Stromal cell of bone marrow (primary cell): ENCODE results near the gene TRIM71.
A peak's percentile ranks its signal among the peaks of the same experiment; 100 is the strongest.
"Not testable (repeated sequence)": the region's sequence is repeated elsewhere in the genome, so short reads cannot be mapped to it uniquely, and the experiment has no call there.

Experiments used
- DNase-seq: peaks from one replicate; pipeline ENCODE4 v3.0.0-alpha.2; 2012; ENCODE audit warnings: low read depth

The TRIM71 gene

DNA sequence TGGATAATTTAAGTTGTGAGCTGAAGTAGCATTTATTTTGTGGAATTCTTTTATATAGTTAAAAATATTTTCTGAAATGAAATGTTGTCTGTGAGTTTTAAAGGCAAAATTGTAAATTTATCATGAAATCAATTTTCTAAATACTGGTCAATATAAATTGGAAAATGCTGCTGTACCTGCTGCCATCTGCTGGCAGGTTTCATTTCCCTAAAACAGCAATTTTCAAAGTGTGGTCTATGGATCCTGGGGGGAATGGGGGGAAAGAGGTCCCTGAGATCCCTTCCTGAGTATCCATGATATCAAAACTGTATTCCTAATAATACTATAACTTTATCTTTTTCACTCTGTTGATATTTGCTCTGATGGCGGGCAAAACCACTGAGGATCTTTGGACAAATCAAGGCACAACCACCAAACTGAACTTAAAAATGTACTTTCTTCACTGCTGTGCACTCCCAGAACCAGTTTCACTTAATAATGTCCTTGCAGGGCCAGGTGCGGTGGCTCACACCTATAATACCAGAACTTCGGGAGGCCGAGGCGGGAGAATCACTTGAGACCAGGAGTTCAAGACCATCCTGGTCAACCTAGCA, 116.4 kb downstream of the TRIM71 start:
- peak; percentile 6 for DNase-seq

- no peak for DNase-seq
Measured at GRCh38 chr3:32937331-32937730, 119.5 kb downstream of the TRIM71 start.

- not testable (repeated sequence) for DNase-seq
Measured at GRCh38 chr3:32939531-32940284, 121.9 kb downstream of the TRIM71 start.

DNA sequence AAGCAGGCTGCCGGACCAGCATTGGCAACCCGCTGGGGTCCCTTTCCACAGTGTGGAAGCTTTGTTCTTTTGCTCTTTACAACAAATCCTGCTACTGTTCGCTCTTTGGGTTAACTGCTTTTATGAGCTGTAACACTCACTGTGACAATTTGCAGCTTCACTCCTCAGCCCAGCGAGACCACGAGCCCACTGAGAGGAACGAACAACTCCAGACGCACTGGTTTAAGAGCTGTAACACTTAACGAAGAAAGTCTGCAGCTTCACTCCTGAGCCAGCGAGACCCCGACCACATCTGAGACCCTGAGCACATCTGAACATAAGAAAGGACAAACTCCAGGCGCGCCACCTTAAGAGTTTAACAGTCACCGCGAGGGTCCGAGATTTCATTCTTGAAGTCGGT, 122.9 kb downstream of the TRIM71 start:
- DNase-seq: no peak

GRCh38 chr3:32945136-32945535, 127.3 kb downstream of the TRIM71 start:
- DNase-seq: no peak

- DNase-seq: not testable (repeated sequence)
Measured at GRCh38 chr3:32945598-32945997, 127.8 kb downstream of the TRIM71 start.

- no peak for DNase-seq
Measured at GRCh38 chr3:32946973-32947788, 129.4 kb downstream of the TRIM71 start.
